ENCODE results near the gene TSPAN7. TPM values are rescaled to one million over a fixed set of nuclear protein-coding genes. Genes with fewer than 3 reads are reported as not detected.

Gene TSPAN7
- 0.23 TPM in 1 of 2 replicates, not detected in the other for total RNA-seq (2014; rRNA removed; shearing (Covaris generic))
- polyA plus RNA-seq (2015; cell fraction: cytosol; rRNA removed) = 0.40 and 0.79 TPM in 2 replicates
- 0.07 and 0.58 TPM in 2 replicates for polyA plus RNA-seq (2015; cell fraction: nucleus; rRNA removed)

- DNase-seq (ENCODE audit: low read depth) = peak; percentile 45
Measured at GRCh38 chrX:38561126-38561868, at the start of gene TSPAN7. Gene TSPAN7 (plus strand): TSS chrX:38561542. CDS start chrX:38561547, 5 bp downstream.

- peak; percentile 1 for DNase-seq (ENCODE audit: low read depth)
Measured at GRCh38 chrX:38513112-38513742, 48.1 kb upstream of the TSPAN7 start.

GRCh38 chrX:38514016-38514854, 47.1 kb upstream of the TSPAN7 start:
- no peak for DNase-seq (ENCODE audit: low read depth)

- no peak for DNase-seq (ENCODE audit: low read depth)
Measured at GRCh38 chrX:38515291-38515690, 46.1 kb upstream of the TSPAN7 start.

GRCh38 chrX:38516196-38516774, 45.1 kb upstream of the TSPAN7 start:
- DNase-seq (ENCODE audit: low read depth) = no peak

GRCh38 chrX:38519651-38520050, 41.7 kb upstream of the TSPAN7 start:
- no peak for DNase-seq (ENCODE audit: low read depth)

GRCh38 chrX:38538134-38538533, 23.2 kb upstream of the TSPAN7 start:
- DNase-seq (ENCODE audit: low read depth) = no peak

- DNase-seq (ENCODE audit: low read depth) = no peak
Measured at GRCh38 chrX:38539748-38540147, 21.6 kb upstream of the TSPAN7 start.

GRCh38 chrX:38548508-38548907, 12.8 kb upstream of the TSPAN7 start:
- DNase-seq (ENCODE audit: low read depth) = no peak

GRCh38 chrX:38552721-38553120, 8.6 kb upstream of the TSPAN7 start:
- no peak for DNase-seq (ENCODE audit: low read depth)

GRCh38 chrX:38558686-38559085, 2.7 kb upstream of the TSPAN7 start:
- no peak for DNase-seq (ENCODE audit: low read depth)

GRCh38 chrX:38560776-38561125, 591 bp upstream of the TSPAN7 start:
- DNase-seq (ENCODE audit: low read depth) = no peak

- DNase-seq (ENCODE audit: low read depth) = no peak
Measured at GRCh38 chrX:38561951-38562719, 793 bp downstream of the TSPAN7 start.

GRCh38 chrX:38563030-38563429, 1.7 kb downstream of the TSPAN7 start:
- DNase-seq (ENCODE audit: low read depth) = no peak

GRCh38 chrX:38570396-38570795, 9.1 kb downstream of the TSPAN7 start:
- no peak for DNase-seq (ENCODE audit: low read depth)

GRCh38 chrX:38571058-38571457, 9.7 kb downstream of the TSPAN7 start:
- DNase-seq (ENCODE audit: low read depth) = no peak

GRCh38 chrX:38574858-38575257, 13.5 kb downstream of the TSPAN7 start:
- DNase-seq (ENCODE audit: low read depth) = no peak

- DNase-seq (ENCODE audit: low read depth) = no peak
Measured at GRCh38 chrX:38575888-38576287, 14.5 kb downstream of the TSPAN7 start.

GRCh38 chrX:38577738-38578137, 16.4 kb downstream of the TSPAN7 start:
- DNase-seq (ENCODE audit: low read depth) = no peak

GRCh38 chrX:38578167-38578566, 16.8 kb downstream of the TSPAN7 start:
- no peak for DNase-seq (ENCODE audit: low read depth)

GRCh38 chrX:38583181-38583580, 21.8 kb downstream of the TSPAN7 start:
- no peak for DNase-seq (ENCODE audit: low read depth)
